HG03095 (cell line): ENCODE measurements around the gene NPM1.
"Not testable (repeated sequence)": the region's sequence is repeated elsewhere in the genome, so short reads cannot be mapped to it uniquely, and the experiment has no call there.

Experiments used
- ATAC-seq: cut with Tn5 transposase; IDR thresholded peaks from one replicate; pipeline ENCODE4 v1.9.1; 2021; ENCODE audit warnings: moderate library complexity; ENCODE audit not compliant: unreplicated experiment

Gene NPM1

DNA sequence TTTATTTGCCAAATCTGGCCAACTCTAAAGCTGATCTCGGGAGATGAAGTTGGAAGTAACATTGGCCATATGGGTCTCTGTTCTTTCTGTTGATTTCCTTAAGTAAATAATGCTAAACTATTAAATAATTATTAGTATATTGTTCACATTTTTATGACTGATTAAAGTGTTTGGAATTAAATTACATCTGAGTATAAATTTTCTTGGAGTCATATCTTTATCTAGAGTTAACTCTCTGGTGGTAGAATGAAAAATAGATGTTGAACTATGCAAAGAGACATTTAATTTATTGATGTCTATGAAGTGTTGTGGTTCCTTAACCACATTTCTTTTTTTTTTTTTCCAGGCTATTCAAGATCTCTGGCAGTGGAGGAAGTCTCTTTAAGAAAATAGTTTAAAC lies 22.5 kb downstream of the NPM1 start:
- no peak for ATAC-seq

DNA sequence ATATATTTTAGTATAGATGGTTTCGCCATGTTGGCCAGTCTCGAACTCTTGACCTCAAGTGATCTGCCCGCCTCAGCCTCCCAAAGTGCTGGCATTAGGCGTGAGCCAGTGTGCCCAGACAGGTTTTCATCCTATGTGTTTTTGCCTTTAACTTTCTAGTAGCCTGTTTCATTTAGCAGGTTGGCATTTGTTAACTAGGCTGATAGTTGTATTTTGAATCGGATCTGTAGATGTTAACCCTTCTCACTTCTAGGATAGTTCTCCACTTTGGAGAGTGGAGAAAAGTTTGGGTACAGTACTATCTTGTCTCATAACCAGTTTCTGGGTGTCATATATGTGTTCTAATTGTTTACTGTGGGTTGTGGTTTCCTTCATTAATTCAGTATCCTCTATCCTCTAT lies 24.5 kb downstream of the NPM1 start:
- ATAC-seq, result no peak

DNA sequence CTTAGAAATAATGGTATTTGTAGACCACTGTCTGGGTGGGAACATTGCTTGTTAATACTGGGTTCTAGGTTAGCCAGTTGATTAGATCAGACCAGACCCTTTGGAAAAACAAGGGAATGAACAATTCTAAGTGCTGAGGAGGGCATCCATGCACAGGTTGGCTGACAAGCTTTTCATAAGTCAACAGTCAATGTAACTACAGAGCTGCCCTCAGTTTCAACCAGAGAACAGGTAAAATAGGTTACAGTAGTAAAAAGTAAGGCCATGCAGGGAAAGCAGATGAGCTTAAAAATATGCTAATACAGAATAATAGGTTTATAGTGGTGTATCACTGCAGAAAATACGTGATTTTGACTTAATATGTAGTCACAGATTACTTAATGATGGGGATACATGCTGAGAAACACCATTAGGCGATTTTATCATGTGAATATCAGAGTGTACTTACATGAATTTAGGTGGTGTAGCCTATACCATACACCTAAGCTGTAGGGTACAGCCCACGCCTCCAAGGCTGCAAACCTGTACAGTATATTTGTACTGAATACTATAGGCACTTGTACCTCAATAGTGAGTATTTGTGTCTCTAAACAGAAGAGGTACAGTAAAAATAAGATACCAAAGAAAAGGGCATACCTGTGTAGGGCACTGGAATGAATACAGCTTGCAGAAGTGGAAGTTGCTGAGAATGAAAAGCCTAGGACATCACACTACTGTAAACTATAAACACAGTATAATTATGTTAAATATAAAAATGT lies 25.7 kb downstream of the NPM1 start:
- no peak for ATAC-seq

DNA sequence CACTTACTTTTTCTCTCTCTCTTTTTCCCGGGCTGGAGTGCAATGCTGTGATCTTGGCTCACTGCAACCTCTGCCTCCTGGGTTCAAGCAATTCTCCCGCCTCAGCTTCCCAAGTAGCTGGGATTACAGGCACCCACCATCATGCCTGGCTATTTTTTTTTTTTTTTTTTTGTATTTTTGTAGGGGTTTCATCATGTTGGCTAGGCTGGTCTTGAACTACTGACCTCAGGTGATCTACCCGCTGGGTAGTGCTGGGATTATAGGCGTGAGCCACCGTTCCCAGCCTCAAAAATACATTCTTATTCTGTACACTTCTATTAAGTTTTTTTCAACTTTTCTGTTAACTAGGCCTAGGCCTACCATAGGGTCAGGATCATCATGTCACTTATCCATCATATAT lies 26.3 kb downstream of the NPM1 start:
- ATAC-seq, result not testable (repeated sequence)

DNA sequence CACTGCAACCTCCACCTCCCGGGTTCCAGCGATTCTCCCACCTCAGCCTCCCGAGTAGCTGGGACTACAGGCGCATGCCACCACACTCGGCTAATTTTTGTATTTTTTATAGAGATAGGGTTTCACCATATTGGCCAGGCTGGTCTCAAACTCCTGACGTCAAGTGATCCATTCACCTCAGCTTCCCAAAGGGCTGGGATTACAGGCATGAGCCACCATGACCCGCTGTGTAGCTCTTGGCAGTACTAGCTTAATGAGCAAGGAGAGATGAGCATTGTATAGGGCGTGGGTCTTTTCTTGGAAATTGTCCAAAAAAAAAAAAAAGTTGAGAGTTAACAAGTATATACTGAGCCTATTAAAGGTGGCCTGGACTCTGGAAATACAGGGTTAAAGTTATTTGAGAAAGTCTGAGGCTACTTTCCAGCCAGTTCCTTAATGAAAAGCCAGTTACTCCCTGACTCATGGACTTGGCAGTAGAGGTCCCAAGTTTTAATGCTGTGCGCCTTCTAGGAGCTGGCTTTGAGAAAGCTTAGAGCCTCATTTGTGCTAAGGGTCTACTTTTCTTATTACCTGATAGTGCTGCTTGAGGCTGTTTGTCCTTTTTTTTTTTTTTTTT lies 27.6 kb downstream of the NPM1 start:
- no peak for ATAC-seq

DNA sequence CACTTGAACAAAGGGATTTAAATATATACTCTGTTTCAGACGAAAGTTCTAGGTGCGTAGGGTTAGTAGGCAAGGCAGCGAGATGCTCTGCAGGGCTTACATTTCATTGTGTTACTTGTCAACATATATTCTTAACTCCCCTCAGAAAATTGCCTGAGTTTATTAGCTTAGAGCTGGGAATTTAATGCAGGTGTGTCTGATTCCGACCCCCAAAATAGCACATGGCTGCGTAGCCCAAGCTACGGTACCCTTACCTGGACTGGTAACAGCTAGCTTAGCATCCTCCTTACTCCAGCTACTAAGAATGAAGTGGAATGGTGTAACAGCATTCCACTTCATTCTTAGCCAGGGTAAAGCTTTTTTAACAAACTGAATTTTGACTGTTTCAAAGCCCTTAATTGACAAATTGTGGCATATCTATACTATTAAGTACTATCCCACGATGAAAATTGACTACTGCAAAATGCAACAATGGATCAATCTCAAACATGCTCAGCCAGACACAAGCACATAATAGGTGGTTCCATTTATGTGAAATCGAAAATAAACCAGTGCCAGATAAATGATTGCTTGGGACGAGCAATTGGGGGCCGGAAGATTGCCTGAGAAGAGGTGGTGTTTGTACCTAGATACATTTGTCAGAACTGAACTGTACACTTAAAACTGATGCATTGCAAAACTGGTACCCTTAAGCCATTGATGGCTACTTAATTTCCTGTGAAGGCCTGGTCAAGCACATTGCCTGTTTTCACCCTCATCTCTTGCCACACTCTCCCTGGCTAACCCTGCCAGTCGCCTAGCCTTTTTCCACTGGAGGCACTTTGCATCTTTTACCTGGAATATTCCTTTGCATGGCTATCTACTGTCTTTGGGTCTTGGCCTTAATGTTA lies 28.8 kb downstream of the NPM1 start:
- ATAC-seq, result no peak

DNA sequence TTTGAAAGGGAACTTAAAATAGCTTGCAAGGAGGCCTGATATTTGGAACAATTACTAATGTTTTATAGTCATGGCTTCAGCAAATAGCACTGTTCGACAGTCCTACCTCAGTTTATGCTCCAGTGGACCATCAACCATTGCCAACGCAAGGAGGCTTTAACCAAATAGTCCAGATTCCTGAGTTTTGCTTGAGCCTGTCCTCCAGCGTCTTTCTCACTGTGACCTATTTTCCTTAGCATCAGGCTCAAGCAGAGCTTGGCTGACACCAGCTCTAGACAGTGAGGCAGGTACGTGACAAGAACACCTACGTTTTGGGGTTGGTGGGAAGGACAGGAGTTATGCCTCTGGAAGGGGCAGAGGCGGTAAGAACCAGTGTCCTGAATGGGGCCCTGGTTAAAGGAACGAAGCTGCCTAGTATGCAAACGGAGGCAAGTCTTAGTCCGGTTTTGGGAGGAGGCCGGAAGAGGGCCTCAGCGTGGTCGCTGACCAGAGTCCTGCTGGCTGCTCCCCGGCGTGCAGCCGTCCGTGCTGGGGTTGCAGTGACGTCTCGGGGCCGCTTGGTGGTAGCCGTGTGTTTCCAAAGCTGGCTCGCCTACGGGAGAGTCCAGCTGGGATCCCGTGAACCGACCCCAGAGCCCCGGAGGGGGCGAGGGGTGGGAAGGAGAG lies 30.8 kb downstream of the NPM1 start:
- peak; percentile 63 for ATAC-seq

DNA sequence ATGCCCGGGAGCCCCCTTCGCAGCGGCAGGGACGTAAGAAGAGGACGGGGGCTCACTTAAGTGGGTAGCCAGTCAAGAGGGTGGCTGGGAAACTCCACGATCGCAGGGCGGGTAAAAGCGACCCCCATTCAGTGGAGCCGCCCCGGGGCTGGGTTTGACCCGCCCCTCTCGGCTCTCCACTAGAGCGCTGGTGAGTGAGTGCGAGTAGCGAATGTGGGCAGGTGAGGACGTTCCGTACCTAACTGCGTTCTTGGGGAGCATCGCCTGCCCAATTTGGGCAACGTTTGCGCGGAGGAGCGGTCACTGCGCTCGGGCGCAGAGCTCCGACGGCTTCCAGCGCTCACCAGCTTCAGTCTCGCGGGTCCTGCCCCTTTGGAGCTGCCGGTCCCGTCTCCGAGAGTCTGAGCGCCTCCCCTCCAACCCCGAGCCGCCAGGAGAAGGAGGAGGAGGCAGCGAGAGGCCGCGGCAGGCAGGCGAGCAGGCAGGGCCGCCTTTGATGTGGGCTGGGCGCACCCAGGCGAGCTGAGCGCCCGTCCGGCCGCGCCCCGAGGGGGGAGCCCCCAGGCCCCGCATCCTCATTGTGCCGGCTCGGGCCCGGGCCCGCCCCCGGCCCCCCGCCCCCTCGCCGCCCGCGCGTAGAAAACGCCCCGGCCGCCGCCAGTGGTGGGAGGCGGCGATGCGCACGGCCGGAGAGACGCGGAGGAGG lies 31.5 kb downstream of the NPM1 start, which contains the start of gene FGF18:
Gene FGF18, plus strand, starts transcription at position 666 of the 706 bp plus-strand sequence. CDS start 553 bp downstream, outside the sequence.
- ATAC-seq, result no peak

DNA sequence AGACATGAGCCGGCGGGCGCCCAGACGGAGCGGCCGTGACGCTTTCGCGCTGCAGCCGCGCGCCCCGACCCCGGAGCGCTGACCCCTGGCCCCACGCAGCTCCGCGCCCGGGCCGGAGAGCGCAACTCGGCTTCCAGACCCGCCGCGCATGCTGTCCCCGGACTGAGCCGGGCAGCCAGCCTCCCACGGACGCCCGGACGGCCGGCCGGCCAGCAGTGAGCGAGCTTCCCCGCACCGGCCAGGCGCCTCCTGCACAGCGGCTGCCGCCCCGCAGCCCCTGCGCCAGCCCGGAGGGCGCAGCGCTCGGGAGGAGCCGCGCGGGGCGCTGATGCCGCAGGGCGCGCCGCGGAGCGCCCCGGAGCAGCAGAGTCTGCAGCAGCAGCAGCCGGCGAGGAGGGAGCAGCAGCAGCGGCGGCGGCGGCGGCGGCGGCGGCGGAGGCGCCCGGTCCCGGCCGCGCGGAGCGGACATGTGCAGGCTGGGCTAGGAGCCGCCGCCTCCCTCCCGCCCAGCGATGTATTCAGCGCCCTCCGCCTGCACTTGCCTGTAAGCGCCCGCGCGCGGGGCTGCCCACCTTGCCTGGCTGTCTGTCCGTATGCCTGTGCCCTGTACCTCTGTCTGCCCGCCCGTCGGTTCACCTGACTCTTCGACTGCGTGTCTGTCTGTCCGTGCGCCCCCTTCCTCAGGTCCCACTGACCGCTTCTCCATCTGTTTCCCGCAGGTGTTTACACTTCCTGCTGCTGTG lies 32.2 kb downstream of the NPM1 start:
- ATAC-seq, result no peak

DNA sequence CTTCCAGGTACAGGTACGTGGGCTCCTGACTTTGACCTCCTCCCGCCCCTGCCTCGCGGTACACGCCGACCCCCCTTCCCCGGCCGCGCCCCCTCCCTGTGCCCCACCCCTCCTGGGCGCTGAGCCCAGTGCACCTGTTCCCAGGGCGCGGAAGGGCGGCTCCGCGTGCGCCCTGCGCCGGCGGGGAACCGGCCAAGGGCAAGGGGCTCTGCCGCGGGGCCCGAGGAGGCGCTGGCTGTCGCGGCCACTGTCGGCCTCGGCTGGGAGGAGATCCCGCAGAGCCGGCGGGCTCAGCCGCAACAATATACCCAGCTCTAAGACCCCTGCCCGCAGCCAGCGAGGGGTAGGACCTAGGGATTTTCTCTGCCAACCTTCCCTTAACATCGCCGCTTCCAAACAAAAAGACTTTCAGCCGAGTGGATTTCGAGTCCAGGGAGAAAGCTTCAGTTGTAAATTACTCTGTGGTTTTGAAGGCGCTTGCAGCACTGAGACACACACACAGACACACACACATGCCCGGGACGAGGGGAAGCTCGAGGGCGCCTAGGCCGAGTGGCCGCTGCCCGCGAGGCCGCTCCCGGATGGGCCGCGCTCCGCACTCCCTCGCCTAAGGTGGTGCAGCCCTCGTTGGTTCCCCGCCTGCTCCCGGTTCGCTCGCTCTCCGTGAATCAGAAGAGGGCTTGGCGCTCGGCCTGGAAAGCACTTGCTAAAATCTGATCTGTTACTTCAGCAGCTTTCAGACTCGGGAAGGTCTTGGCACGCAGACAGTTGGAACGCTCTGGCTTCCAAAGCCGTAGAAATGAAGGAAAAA lies 33.0 kb downstream of the NPM1 start:
- no peak for ATAC-seq

DNA sequence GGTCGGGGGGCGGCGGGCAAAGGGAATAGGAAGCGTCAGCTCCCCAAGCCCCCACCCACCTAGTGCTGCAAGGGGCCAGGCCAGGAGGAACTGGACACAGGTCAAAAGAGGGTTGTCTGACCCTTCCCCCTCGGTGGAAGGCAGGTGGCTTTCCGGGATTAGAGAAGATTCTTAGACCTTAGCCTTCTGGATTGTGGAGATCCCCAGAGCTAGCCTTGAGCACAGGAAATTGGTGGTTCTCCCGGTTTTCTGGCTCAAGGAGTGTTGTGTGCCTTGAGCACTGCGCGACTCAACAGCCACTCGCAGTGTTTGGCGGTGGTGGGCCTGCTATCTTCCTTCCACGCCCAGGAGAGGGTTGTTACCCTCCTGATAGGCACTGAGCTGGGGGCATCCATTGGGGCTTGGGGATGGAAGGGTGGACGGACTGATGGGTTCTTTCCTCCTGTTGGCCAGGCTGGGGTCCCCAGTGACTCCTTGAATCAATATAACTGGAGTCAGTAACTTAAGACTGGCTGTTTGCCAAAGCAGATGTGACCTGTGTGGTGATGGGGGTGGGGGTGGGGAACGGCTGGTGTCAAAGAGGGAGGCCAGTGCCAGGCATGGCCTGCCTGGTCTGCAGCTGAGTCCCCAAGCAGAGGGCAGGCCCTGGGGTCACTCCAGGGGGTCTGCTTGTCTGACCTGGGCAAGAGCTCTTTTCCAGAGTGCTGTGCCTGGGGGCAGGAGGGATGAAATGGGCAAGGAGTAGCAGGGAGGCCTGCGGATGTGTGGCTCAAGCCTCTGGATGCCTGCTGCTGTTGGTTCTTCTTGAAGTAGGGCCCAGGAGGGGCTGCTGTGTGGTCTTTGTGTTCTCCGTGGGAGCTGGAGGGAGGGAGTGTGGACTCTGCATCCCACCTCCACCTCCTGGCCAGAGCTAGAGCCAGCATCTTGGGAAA lies 33.9 kb downstream of the NPM1 start:
- no peak for ATAC-seq

DNA sequence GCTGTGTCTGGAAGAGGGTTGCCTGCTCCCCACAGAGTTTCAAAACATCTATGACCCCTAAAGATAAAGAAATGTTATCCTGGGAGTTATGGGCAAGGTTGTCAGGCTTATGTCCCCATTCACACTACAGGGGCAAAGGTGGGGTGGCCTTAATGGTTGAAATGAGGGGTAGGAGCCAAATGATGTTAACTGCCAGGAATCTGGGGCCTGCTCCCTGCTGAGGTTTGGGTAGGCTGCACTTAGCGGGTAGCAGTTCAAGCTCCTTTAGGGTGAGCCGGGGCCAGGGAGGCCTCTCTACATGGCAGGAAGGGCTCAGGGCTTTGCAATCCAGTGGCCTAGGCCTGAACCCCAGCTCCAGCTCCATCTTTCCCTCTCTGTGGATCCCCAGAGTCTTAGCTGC lies 34.8 kb downstream of the NPM1 start:
- ATAC-seq, result no peak

DNA sequence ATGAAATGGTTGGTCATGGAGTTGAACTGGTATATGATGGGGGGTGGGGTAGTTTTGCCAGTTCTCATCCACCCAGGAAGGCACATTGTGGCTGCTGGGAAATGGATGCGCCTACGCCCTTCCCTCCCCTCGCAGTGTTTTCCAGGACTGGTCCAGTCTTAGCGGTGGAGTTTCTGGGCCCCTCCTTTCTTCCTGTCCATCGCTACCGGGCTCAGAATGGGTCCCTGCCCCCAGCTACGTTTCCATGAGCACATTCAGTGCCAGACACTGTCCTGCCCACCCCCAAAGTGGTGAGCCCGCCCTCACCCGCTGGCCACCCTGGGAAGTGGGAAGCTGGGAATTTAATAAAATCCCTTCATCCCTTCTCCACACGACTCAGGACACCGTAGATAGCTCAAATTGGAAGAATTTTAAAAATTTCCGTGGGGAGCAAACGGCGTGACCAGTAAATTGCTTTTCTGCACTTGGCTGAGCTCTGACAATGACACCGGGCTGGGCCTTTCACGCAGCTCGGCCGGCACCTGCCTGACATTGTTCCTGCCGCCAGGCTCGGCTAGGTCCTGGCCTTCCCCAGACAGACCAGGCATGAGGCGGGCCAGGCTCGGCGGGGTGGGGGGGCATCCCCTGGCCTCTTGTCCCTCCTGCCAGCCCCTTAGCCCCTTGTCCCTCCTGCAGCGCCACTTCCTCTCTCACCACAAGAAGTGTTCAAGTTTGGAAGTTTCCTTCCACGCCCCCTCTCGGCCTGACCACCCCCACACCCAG lies 35.4 kb downstream of the NPM1 start:
- no peak for ATAC-seq

DNA sequence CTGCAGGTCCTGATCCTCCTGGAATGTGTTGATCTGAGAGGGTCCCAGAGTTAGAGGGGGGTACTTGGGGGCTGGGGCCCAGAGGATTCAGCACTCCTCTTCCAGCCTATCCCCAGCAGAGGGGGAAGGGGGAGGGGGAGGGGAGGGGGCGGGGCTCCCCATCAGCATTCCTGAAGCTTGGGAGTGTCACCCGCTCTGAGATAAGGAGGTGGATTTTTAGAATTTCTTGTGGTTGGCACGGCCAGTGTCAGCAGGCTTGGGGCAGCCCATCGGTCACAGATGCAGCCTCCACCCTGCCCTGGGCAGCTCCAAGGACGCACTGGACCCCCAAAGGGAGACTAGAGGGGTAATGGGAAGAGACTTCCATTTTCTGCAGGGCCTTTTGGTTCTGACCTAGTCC lies 37.1 kb downstream of the NPM1 start:
- no peak for ATAC-seq

DNA sequence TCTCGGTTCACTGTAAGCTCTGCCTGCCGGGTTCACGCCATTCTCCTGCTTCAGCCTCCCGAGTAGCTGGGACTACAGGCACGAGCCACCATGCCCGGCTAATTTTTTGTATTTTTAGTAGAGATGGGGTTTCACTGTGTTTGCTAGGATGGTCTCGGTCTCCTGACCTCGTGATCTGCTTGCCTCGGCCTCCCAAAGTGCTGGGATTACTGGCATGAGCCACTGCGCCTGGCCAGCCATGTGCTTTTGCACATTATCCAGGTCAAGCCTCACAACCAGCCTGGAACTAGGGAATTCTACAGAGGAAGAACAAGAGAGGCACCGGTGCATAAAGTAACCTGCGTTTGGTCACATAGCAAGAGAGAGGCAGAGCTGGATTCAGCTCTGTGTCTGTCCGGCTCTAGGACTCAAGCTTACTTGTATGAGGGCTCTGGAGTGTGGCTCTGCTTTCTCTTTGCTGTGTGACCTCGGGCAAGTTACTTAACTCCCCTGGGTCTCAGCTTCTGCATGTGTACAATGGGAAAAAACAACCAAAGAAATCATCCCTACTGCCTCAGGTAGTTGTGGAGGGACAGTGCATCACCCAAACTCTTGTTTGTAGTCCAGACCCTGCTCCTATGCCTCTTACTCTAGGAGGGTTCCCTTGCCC lies 38.1 kb downstream of the NPM1 start:
- ATAC-seq, result no peak

DNA sequence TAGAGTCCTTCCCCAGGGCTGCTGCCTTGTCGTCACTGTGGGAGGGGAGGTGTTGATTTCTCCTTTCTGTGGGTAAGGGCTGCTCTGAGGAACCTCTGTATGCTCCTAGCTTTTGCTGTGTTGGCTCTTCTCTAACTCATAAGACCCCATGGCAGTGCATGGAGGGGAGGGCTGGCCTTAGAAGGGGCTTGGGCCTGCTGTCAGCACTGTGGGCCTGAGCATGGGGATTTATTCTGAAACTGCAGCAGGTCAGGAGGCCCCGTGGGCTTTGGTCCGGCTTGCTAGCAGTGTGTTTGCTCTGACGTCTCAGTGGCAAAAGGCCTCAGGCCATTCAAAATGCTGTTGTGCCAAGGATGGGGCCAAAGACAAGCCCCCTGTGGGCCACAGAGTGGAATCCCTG lies 38.6 kb downstream of the NPM1 start:
- no peak for ATAC-seq

DNA sequence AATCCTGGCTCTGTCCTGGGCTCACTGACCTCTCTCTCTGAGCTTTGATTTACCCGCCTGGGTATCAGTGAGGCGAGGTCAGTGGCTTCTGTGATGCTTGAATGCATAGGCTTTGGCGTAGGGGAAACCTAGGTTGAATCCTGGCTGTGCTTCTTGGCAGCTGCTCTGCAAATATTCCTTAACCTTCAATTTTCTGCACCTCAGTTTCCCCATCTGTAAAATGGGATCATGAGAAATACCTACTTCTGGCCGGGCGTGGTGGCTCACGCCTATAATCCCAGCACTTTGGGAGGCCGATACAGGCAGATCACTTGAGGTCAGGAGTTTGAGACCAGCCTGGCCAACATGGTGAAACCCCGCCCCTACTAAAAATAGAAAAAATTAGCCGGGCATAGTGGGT lies 39.0 kb downstream of the NPM1 start:
- no peak for ATAC-seq
